SH-SY5Y (cell line): ENCODE measurements around the gene NRARP.

ENCODE experiments used
- GATA2 ChIP-seq: IDR thresholded peaks from 2 replicates; pipeline ENCODE4 v1.6.1; 2011; ENCODE audit warnings: mild to moderate bottlenecking, low read depth, low read length
- GATA3 ChIP-seq: IDR thresholded peaks from 2 replicates; pipeline ENCODE4 v1.6.1; 2011; ENCODE audit warnings: low read depth, mild to moderate bottlenecking, low read length, moderate library complexity

NRARP gene

DNA sequence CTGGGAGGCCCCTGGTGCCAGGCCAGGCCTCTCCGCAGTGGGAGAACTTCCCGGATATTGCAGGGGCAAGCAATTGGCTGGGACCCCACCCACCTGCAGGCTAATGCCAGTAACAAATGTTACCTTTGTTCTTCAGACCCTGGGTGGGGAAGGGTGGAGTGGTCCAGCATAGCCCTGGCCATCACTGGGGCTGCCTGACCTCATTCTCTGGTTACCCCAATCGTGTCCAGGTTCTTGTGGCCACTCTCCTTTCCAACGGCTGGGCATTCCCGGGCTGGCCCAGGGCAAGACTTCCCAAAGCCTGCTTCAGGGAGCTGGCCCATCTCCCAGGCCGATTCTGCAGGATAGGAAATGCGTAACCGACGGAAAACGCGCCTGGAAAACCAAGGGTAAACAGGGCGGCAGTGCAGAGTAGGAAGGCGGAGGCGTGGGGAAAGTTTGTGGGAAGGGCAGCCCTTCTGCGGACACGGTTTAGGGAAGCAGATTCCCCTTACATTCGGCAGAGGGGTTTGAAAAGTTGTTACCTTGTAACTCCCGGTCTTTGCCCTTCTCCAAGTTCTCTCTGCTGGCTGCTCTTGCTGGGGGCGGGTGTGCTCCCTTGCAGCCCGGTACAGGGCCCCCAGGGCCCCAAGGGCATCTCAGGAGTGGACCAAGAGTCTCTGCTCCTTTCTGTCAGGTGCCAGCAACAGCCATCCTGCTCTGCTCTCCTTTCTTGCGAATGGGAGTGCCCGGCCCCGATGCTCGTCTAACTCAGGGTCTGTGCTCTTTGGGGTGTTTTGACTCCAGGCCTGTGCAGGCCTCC is 3.5 kb downstream of the NRARP start:
- no peak for TF ChIP-seq GATA2
- no peak for TF ChIP-seq GATA3

DNA sequence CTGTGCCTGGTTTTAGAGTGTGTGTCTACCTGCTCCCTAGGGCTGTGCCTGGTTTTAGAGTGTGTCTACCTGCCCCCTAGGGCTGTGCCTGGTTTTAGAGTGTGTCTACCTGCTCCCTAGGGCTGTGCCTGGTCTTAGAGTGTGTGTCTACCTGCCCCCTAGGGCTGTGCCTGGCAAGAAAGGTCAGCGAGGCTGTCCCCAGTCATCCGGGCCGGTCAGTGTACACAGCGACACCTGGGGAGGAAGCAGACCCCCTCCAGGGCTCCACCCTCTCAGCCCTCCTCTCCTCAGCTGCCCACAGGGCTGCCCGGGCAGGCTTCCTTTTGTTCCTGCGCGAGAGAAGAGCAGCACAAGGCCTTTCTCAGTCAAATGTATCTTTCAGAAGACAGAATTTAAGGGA is 4.1 kb downstream of the NRARP start:
- TF ChIP-seq GATA3: no peak
- no peak for TF ChIP-seq GATA2

DNA sequence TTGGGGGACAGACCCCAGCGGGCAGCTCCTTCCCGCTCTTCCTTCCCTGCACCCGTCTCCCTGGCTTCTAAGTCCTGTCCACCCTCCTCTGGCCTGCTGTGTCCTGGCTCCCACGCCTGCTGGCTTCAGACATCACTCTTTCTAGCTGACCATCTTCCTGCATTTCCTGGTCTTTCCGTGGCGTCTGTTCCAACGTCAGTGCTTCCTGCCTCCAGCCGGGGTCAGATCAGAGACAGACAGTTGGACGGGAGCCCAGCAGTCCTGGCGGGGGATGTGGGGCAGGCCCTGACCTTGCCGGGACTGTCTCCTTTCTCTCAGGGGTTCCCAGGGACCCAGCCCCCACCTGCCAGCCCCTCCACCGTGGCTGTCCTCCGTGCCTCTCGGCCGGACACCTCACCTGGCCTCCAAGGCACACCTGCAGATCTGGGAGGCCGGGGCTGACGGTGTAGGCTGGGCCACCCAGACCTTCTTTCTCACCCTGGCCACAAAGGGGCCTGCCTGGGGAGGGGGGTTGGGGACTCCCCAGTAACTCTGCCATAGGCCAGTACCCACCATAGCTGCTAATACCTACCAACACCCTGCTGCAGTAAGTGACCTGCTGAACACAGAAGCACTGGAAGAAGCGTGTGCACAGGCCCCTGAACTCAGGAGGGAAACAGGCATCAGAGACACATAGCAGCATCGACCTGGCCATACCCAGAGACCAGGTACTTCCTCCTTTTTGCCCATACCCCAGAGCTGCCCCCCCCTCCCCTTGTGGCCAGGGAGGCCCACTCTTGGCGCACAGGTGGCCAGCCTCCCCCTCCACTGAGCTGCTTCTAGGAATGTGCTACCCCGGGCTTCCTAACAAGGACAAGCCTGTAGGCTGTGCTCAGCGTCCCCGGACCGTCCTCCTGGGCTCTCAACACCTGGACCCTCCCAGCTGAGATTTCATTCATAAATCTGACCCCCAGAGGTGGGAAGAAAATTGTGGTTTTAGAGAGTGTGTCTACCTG is 5.1 kb downstream of the NRARP start:
- no peak for TF ChIP-seq GATA2
- no peak for TF ChIP-seq GATA3

DNA sequence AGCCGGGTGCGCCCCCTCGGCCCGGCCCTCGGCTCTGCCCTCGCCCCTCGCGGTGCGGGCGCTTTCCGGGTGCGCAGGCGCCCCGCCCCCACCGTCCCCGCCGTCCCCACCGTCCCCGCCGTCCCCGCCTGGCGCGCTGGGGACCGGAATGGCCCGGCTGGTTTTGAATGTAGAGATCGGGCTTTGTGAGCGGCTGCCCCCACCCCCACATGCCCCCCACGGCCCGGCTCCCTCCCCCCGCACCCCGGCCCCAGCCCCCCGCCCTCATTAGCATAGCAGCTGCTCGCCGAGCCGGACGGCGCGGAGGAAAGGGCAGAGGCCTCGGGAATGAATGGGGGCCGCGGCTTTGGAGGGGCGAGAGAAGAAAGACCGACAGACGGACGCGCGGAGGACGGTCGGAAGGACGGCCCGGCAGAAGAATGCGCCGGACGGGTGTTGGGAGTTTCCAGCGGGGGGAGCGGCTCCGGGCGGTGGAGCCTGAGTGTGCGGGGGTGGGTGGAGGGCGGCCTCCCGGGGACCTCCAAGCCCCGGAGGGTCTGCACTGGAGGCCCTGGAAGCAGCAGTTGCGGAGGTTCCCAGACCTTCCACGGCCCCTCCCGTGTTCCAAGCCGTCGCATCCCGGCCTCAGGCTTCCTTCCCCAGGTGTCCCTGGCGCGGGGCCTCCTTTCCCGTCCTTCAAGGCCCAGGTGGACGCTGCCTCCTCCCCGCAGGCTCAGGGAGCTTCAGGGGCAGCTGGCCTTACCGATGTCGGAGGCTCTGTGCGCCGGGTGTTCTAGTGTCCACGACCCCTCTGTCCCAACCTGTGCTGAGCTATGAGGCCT is 6.0 kb downstream of the NRARP start:
- no peak for TF ChIP-seq GATA2
- TF ChIP-seq GATA3: no peak

DNA sequence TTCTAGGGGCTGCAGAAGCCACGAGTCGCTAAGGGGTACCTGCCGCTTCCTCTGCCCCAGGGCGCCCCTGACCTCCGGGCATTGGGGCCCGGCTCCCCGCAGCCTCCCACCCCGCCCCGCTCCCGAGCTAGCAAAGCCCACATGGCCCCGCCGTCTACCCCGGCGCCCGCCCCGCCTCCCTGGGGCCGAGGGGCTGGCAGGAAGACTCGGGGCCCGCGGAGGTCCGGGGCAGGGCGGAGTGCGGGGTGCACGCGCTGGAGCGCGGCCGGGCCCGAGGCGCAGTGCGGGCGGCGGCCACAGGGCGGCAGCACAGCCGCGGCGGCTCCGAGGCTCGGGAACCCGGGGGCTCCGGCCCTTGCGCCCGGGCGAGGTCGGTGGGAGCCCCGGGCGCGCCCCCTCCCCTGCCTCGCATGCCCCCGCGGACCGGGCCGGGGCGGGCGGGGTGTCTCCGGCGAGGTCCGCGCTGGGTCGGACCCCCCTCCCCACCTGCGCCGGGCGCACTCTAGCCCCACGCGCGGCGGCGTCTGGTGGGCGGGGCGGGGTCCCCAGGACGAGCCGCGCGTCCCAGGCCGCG is 6.7 kb downstream of the NRARP start:
- TF ChIP-seq GATA2 (no peak), GATA3 (no peak)

DNA sequence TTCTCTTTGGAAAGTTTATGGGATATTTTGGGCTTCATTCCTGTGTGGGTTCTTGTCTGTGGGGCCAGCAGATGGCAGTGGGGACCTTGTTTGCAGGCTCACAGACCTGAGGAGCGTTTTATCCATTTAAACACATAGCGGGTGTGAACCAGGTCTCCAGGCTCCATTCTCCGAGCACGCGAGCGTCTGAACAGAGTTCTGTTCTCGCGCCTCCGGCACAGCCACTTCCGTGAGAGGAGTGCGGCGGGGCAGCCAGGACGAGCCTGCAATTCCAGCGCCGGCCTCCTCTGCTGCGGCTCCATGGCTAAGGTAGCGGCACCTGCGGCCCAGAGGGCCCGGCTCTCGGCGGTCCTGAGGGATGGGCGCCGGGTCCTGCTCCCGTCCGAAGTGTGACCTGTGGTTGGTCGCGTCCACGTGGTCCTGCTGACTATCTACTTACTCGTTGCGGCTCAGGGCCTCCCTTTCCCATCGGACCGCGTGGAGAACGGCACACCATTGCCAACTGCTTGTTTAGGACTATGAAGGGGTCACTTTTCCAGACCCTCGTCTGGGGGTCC is 7.3 kb downstream of the NRARP start:
- TF ChIP-seq GATA2 (no peak), GATA3 (no peak)

DNA sequence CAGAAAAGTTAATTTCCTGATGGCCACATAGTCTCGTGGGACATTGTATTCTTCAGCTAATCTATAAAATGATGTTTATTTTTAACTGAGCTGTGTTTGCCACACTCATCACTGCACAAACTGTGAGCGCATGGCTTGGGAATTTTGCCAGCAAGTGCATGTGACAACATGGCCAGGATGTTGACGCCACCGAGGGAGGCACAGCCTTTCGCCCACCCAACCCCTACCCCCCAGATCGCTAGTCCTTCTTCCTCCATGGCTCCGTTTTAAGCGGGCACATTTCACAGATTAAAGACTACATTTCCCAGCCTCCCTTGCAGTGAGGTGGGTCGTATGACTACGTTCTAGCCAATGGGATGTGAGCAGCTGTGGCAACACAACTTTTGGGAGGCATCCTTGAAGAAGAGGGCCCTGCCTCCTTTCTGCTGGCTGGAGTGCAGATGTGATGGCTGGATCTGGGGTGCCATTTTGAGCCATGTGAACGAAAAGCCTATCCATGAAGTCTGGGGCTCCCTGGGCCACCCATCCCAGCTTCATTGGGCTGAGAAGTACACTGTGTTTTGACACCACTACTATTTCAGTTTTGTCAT is 7.9 kb downstream of the NRARP start:
- no peak for TF ChIP-seq GATA3
- no peak for TF ChIP-seq GATA2

DNA sequence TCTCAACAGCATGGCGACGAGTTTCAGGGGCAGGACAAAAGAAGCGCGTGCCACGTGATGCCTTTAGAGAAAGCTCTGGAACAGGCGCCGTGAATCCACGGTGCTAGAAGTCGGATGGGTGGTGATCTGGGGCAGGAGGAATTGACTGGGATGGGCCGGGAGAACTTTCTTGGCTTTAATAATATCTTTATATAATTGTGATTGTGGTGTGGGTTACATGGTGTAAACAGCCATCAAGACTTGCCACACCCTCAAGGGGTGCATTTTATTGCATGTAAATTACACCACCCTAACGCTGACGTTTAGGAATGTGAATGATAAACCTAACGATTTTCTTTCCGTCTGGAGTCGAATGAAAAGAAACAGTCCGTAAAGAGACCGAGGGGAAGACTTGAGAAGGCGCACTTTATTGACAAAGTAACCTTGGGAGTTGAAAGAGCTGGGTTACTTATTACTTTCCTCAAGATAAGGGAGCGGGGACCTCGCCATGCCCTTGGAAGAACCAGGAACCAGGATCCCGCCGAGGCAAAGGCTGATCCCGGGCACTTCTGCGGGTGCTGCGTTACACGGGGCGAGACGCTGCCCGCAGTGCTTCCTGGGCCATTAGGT is 8.5 kb downstream of the NRARP start:
- TF ChIP-seq GATA3 (no peak), GATA2 (no peak)

DNA sequence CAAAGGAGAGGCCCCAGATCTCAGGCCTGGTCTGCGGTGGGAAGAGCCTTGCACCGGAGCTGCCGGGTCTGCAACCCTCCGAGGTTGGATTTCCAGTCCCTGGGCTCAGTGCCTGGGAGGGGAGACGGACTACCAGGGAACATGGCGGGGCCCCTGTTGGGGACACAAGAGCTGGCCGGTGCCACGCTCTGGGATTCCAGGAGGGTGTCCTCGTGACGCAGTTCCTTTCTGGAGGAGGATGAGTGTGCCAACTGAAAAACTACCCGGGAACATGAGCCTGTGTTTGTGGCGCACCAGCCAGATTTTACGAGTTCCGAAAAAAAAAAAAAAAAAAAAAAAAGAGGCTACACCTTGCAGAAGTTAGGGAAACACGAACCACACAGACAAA is 9.0 kb downstream of the NRARP start:
- TF ChIP-seq GATA2: no peak
- no peak for TF ChIP-seq GATA3

DNA sequence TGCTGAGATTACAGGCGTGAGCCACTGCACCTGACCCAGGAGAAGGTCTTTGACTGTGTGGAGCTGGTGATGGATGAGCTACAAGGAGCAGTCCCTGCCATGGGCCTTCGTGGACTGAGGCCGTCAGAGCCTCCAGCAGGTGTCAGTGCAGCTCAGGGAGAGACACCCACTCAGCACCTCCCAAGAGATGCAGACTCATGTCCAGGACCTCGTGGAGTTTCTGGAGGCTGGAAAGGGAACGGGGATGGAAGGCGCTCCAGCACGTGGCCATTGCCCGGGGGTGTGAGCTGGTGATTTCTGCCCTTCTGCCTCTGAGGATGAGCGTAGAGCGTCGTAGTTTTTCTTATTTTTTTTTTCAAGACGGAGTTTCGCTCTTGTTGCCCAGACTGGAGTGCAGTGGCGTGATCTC is 15.1 kb downstream of the NRARP start:
- TF ChIP-seq GATA2: no peak
- no peak for TF ChIP-seq GATA3

DNA sequence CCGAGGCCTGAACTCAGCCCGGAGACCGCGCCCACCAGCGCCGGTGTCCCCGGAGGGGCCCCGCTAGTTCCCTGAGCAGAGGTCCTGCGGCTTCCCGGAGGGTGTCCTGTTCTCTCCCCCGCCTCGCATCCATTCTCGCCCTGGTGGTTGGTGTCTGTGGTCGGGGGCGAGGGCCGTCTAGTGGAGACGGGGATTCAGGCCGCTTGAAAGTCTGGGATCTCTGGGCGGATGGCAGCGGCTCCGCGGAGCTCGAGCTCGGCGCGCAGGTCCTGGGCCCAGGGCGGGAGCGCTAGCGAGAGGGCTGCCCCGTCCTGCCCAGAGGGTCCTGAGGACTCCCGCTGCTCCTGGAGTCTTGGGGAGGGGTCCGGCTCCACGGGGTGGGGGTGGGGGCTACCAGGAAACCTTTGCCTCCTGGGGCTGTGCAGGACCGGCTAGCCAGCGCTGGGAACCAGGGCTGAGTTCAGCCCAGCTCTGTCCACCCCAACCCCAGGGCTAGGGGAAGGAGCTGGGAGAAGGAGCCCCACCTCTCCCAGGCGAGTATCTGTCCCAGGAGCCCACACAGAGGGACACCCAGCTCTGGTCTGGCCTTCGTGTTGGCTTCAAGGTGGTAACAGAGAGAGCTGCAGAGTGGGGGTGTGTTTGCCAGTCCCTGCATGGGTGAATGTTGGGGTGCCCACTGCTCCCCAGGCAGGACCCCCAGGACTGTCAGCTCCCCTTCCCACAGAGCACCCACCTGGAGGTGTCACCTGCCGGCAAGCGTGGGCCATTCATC is 20.5 kb downstream of the NRARP start:
- TF ChIP-seq GATA3: no peak
- no peak for TF ChIP-seq GATA2
